ENCODE measurements around the gene CYBB.
"Not testable (repeated sequence)": the region's sequence is repeated elsewhere in the genome, so short reads cannot be mapped to it uniquely, and the experiment has no call there.

CYBB gene

GRCh38 chrX:37779857-37780256 lies at the start of gene CYBB:
Gene CYBB, plus strand, starts transcription at chrX:37780059. Its CDS starts 19 bp downstream, at chrX:37780078.
- DNase-seq = no peak

- peak; percentile 81 for DNase-seq
These were observed 34.5 kb upstream of the CYBB start for GRCh38 chrX:37745354-37745753.

- no peak for DNase-seq
These were observed 34.0 kb upstream of the CYBB start for GRCh38 chrX:37745835-37746217.

- peak; percentile 57 for DNase-seq
These were observed 33.5 kb upstream of the CYBB start for GRCh38 chrX:37746218-37746941.

- no peak for DNase-seq
These were observed 32.9 kb upstream of the CYBB start for GRCh38 chrX:37746951-37747350.

- no peak for DNase-seq
These were observed 27.6 kb upstream of the CYBB start for GRCh38 chrX:37752281-37752680.

- DNase-seq = peak; percentile 33
These were observed 26.9 kb upstream of the CYBB start for GRCh38 chrX:37752936-37753335.

GRCh38 chrX:37753384-37753783 lies 26.5 kb upstream of the CYBB start:
- DNase-seq = peak; percentile 68

GRCh38 chrX:37754516-37754915 lies 25.3 kb upstream of the CYBB start:
- DNase-seq = no peak

- peak; percentile 72 for DNase-seq
These were observed 24.8 kb upstream of the CYBB start for GRCh38 chrX:37755025-37755424.

GRCh38 chrX:37757082-37757481 lies 22.8 kb upstream of the CYBB start:
- DNase-seq = no peak

GRCh38 chrX:37759351-37759750 lies 20.5 kb upstream of the CYBB start:
- DNase-seq = no peak

- no peak for DNase-seq
These were observed 19.9 kb upstream of the CYBB start for GRCh38 chrX:37759878-37760418.

GRCh38 chrX:37763400-37763799 lies 16.5 kb upstream of the CYBB start:
- DNase-seq = no peak

- peak; percentile 29 for DNase-seq
These were observed 14.4 kb upstream of the CYBB start for GRCh38 chrX:37765507-37765906.

- DNase-seq = no peak
These were observed 12.4 kb upstream of the CYBB start for GRCh38 chrX:37767430-37767829.

- not testable (repeated sequence) for DNase-seq
These were observed 11.0 kb upstream of the CYBB start for GRCh38 chrX:37768866-37769265.

- DNase-seq = no peak
These were observed 3.4 kb upstream of the CYBB start for GRCh38 chrX:37776283-37776986.

GRCh38 chrX:37776987-37777325 lies 2.9 kb upstream of the CYBB start:
- DNase-seq = no peak

- DNase-seq = no peak
These were observed 1.2 kb downstream of the CYBB start for GRCh38 chrX:37781081-37781480.

GRCh38 chrX:37781814-37782213 lies 2.0 kb downstream of the CYBB start:
- DNase-seq = no peak

GRCh38 chrX:37782359-37782758 lies 2.5 kb downstream of the CYBB start:
- no peak for DNase-seq

- no peak for DNase-seq
These were observed 3.4 kb downstream of the CYBB start for GRCh38 chrX:37783305-37783704.

- peak; percentile 40 for DNase-seq
These were observed 5.7 kb downstream of the CYBB start for GRCh38 chrX:37785569-37785968.

All from hematopoietic multipotent progenitor cell treated with erythropoietin and hydrocortisone succinate and interleukin-3 and kit ligand, for 6 days (in vitro differentiated cells).